Measurements from ENCODE around the gene SMIM41. TPM values are rescaled to one million over a fixed set of nuclear protein-coding genes. Genes with fewer than 3 reads are reported as not detected.

Gene SMIM41
- total and polyA plus RNA-seq, 11 donors, result 0.08 to 0.65 (median 0.32) TPM; not detected in 6

- H3K27me3 ChIP-seq, result peaks cover 0 to 10% (median 0%) of the 10 kb centered on the region in 9 donors
- TF ChIP-seq POLR2A (IDR thresholded peaks at IDR 0.05), result no peak
- no peaks in the 10 kb centered on the region for H3K9me3 ChIP-seq
- ATAC-seq, result no peak
- H3K36me3 ChIP-seq, result no peaks in the 10 kb centered on the region
- intact Hi-C loops (cut with DNase I), result loop anchor here in 1 of 10 donors (10.0 kb wide), 1 partner anchor 231 kb away; no protein-coding TSS in a partner anchor
- no peak for DNase-seq
- peak overlapping the region in 11 of 12 donors; percentile 77 to 93 (median 83) for H3K27ac ChIP-seq
- H3K4me3 ChIP-seq, result no peak overlapping the region
- WGBS, 4 donors, result 69 to 86% (median 84%) methylated on average over 5 to 6 of the region's 6 CpGs
- peaks cover 5 to 45% (median 25%) of the 10 kb centered on the region in 12 donors for H3K4me1 ChIP-seq
Observed at GRCh38 chr12:52125476-52125900, 46.0 kb downstream of the SMIM41 start.

DNA sequence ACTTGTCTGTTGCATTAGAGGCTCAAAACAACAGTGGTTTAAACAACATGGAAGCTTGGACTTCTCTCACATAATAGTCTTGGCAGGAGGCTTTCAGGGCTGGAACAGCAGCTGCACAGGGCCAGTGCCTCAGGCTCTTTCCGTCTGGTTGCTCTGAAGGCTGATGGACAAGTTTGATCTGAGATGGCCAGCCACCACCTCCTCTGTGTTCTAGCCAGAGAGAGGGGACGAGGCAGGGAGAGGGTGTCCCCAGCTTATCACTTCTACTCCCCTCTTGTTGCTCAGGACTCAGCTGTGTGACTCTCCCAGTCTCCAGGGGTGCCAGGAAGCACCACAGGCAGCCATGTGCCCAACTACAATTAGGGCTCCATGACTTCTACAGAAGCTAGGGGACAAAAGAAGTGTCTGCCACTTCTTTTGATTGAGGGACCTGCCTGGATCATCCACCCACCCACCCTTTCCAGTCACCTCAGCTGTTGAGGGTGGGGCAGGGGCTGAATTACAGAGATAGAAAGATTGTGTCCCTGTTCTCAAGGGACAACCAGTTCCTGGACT, 46.6 kb downstream of the SMIM41 start:
- intact Hi-C loops (cut with DNase I), result loop anchor here in 2 of 10 donors (2.0 to 10.0 kb wide), 2 partner anchors 21 to 231 kb away; no protein-coding TSS in a partner anchor
- TF ChIP-seq POLR2A (IDR thresholded peaks at IDR 0.05) (no peak), CTCF (IDR thresholded peaks at IDR 0.05) (no peak)
- peak in 1 of 5 donors; percentile 53 for DNase-seq
- ATAC-seq, result no peak
- no peak overlapping the region for H3K4me3 ChIP-seq
- WGBS, 4 donors, result 56 to 68% (median 64%) methylated on average over 2 of the region's 2 CpGs
- H3K4me1 ChIP-seq, result peaks cover 5 to 45% (median 25%) of the 10 kb centered on the region in 12 donors
- H3K27me3 ChIP-seq, result peaks cover 0 to 6% (median 0%) of the 10 kb centered on the region in 9 donors
- peak overlapping the region; percentile 70 to 93 (median 82) for H3K27ac ChIP-seq
- no peaks in the 10 kb centered on the region for H3K36me3 ChIP-seq
- no peaks in the 10 kb centered on the region for H3K9me3 ChIP-seq

GRCh38 chr12:52126605-52127578, 47.4 kb downstream of the SMIM41 start:
- Histone ChIP-seq H3K4me1 (peaks cover 5 to 37% (median 21%) of the 10 kb centered on the region in 12 donors), H3K27me3 (no peaks in the 10 kb centered on the region), H3K27ac (peak overlapping the region; percentile 70 to 93 (median 83)), H3K36me3 (no peaks in the 10 kb centered on the region), H3K4me3 (no peak overlapping the region), H3K9me3 (no peaks in the 10 kb centered on the region)
- 44 to 54% (median 50%) methylated on average over 19 to 21 of the region's 21 CpGs for WGBS, 4 donors
- ATAC-seq (peak; percentile 72 to 90 (median 82)), DNase-seq (peak in 2 of 5 donors; percentile 62 to 71)
- TF ChIP-seq POLR2A (IDR thresholded peaks at IDR 0.05) (no peak), CTCF (IDR thresholded peaks at IDR 0.05) (no peak)
- intact Hi-C loops (cut with DNase I), result loop anchor here in 2 of 10 donors (2.0 to 10.0 kb wide), 2 partner anchors 20 to 232 kb away; no protein-coding TSS in a partner anchor

DNA sequence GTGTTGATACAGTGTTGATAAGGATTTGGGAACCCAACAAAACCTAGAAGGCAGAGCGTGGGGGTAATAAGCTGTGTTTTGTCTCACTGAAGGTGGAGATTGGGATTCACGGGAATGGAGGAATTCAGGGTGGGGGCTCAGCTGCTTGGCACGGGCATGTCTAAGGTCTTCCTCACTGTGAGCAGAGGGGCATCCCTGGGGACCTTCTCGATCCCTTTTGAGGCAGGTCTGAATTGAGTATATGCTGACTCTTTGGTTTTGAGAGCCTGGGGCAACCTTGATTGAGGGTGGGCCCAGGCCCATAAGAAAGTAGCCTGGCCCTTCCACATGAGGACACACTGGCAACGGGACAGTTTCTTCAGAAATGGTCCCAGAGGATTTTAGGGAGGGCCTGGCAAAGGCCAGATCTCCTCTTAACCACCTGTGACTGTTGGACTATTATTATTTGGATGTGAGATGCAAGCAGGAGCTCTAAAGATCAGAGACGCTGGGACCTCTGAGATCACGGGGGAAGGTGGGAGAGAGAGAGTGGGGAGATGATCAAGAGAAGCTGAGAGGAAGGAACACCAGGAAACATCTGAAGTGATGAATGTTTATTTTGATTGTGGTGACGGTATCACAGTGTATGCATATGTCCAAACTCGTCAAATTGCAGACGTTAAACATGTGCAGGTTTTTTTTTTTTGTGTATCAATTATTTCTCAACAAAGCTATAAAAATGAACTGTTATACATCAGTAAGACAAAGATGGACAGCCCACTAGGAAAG, 48.4 kb downstream of the SMIM41 start:
- H3K36me3 ChIP-seq, result no peaks in the 10 kb centered on the region
- H3K4me3 ChIP-seq, result no peak overlapping the region
- TF ChIP-seq POLR2A (IDR thresholded peaks at IDR 0.05) (no peak), CTCF (IDR thresholded peaks at IDR 0.05) (no peak)
- DNase-seq, result no peak
- ATAC-seq, result no peak
- H3K27ac ChIP-seq, result peak overlapping the region in 11 of 12 donors; percentile 77 to 93 (median 83)
- WGBS, 4 donors, result 64 to 67% (median 64%) methylated on average over 9 to 10 of the region's 10 CpGs
- intact Hi-C loops (cut with DNase I), result loop anchor here in 2 of 10 donors (2.0 to 10.0 kb wide), 2 partner anchors 19 to 233 kb away; no protein-coding TSS in a partner anchor
- peaks cover 5 to 32% (median 21%) of the 10 kb centered on the region in 12 donors for H3K4me1 ChIP-seq
- no peaks in the 10 kb centered on the region for H3K27me3 ChIP-seq
- no peaks in the 10 kb centered on the region for H3K9me3 ChIP-seq
